GM19099 (cell line): Measurements from ENCODE around the gene TPBGL.

ENCODE experiments used
- POLR2A ChIP-seq: IDR thresholded peaks from 3 replicates; pipeline ENCODE4 v1.6.1; 2011; ENCODE audit warnings: low read depth; ENCODE audit not compliant: insufficient read length; ENCODE audit errors: extremely low read depth

The TPBGL gene

DNA sequence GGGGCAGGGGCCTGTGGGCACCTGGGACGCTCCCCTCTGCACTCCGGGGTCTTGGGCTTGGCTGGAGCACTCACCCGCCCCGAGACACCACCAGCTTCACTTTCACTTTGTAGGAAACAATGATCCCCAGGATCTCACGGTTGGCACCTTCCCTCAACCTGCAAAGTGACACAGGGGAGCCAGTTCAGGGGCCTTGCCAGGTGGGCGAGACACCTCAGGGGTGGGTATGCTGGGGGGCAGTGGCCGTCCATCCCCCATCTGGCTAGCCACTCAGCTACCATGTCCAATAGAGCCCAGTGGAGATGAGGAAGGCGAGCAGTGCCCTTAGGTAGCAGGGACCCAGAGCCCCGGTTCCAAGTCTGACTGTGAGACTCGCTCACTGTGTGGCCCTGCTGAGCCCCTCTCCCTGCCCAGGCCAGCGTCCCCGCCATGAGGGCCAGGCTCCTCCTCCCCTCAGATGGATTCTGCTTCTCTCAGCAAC lies 32.3 kb downstream of the TPBGL start:
- no peak for TF ChIP-seq POLR2A

DNA sequence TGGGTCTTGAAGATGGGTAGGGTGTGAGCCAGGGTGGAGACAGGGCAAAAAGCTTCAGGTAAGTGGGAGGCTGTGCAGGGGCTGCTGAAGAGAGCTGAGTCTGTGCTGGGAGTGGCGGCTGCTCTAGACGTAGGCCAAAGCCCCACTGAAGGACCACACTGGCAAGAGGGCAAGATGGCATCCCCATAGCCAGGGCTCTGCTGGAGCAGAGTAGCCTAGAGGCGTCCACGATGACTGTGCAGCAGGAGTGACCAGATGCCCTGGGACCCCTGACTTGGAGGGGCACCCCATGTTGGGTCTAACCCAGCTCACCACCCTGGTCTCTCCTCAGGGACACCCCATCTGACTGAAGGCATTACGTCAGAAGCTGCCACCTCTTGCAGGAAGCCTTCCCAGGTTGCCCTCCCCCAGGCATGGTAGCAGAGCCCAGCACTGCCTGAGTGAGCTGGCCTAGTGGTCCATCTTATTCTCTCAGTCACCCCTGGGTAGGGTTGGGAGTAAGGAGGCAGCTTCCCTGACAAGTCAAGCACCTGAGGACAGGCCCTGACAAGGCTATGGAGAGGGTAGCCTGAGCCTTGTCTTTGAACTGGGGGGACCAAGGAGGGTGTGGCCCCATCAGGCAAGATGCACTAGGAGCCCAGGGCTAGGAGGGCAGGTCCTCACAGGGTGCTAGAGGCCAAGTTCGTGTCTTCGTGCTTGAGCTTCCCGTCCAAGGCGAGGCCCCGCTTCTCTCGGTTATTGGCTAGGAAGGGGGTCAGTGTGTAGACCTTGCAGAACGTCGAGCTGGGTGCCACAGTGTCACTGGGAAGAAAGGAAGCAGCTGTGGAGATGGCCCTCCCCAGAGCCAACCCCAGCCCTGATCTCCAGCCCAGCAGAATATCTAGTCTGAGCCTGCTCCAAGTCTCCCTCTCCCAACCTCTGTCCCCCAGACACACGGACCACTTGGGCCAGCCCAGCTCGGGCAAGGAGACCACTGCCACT lies 33.1 kb downstream of the TPBGL start:
- TF ChIP-seq POLR2A = no peak

DNA sequence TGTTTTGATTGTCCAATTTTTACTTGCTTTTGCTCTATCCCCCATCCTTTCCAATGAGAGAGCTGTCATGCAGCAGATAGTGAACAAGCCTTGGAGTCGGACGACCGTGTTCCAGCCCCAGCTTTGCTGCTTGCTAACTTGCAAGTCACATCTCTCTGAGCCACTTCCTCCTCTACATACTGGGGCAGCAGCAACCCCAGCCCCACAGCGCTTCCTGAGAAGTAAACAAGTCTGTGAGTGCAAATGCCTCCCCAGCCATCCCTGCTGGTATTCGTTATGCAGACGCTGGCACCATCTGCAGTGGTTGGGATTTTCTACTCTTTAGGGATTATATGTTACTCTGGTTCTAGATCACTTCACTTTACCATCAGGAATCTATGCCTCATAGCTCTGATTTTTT lies 35.0 kb downstream of the TPBGL start:
- no peak for TF ChIP-seq POLR2A

GRCh38 chr11:75276186-75276585 lies 35.6 kb downstream of the TPBGL start:
- TF ChIP-seq POLR2A = no peak

DNA sequence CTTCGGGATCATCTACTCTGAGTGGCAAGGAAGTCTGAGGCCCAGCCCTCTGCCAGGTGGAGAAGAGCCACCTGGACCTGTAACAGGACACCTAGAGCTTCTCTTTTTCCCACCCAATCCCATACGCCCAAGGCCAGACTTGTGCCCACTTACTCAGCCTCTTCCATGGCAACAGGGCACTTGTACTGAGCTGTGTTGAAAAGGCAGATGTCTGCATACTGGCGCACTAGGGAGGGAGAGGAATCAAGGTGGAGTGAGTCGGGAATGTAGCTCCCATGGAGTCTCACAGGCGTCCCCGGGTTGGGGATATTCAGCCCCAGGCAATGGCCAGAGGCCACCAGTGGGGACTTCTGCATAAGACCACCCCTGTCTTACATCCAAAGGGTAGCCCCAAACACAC lies 36.1 kb downstream of the TPBGL start:
- TF ChIP-seq POLR2A = no peak

GRCh38 chr11:75277211-75277805 lies 36.7 kb downstream of the TPBGL start:
- no peak for TF ChIP-seq POLR2A

DNA sequence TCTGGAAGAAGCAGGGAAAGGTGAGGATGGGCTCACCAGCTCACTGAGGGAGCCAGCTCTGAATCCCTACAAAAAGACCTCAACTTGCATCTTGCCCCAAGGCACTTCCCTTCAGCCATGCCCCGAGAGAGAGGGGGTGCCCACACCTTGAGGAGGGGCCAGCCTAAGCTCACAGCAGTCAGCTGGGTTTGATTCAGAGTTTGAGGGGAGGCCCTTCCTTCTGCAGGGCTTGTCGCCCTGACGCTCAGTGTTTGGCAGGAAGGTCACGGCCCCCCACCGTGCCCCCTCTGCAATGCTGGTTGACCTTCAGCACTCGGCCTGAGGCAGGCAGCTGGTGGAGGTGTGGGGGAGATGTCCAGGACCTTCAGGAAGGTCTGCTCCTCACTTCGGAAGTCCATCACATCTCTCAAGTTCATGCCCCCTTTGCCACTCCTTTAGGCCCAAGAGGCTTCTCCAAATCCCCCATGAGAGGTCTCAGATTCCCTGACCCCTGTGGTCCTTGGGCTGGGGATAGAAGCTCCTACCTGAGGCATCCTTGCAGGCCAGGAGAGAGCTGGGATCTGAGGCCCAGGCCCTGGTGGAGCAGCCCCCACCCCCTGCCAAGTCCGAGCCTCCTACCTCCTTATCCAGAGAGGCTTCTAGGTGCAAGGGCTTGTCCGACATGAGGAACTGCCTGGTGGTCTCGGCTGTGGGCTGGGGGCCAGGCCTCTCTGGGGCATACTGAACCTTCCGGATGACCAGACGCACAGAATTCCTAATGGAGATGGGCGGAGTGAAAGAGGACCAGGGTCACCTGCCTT lies 37.6 kb downstream of the TPBGL start:
- TF ChIP-seq POLR2A = no peak

DNA sequence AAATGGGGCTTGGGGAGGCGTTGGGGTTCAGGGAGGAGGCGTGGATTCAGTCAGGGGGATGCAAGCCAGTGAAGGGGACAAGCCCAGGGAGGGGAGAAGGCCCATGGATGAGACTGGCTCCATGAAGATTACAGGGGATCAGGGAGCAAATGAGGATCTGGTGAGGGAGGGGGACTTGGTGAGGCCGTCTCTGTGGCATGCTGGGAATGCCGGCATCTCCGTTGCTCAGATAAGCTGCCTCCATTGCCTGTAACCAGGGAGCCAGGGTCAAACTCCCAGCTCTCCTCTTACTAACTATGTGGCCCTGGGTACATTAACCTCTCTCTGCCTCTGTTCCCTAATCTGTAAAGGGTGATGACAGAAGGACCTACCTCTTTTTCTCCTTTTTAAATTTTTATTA lies 38.7 kb downstream of the TPBGL start:
- no peak for TF ChIP-seq POLR2A

GRCh38 chr11:75280227-75280701 lies 39.7 kb downstream of the TPBGL start:
- TF ChIP-seq POLR2A = no peak

DNA sequence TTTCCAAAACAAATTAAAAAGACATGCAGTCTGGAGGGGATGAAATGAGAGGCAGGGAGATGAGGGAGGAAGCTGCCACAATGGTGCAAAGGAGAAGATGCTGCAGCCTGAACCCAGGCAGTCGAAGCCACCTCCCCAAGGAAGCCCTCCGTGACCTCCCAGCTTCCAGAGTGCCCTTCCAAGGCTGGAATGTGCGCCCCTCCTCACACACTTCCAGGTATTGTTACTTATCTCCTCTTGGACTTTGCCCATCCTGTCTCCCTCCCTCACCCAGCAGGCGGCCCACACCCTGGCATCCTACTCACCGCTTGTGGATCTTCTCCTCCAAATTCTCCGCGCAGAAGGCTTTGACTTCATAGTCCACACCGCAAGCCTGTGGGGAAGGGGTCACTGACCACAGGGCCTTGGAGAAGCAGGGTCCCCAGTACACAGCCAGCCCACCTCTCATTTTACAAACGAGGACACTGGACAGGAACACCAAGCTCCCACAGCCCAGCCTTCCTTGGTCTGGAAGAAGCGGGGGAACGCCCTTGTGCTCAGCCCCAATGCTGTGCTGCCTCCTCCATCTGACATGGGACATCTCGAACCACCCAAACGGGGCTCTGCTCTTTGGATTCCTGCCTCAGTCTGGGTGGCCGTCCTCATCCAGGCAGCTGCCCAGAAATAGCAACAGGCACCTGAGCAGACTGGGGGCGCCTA lies 40.3 kb downstream of the TPBGL start:
- no peak for TF ChIP-seq POLR2A

DNA sequence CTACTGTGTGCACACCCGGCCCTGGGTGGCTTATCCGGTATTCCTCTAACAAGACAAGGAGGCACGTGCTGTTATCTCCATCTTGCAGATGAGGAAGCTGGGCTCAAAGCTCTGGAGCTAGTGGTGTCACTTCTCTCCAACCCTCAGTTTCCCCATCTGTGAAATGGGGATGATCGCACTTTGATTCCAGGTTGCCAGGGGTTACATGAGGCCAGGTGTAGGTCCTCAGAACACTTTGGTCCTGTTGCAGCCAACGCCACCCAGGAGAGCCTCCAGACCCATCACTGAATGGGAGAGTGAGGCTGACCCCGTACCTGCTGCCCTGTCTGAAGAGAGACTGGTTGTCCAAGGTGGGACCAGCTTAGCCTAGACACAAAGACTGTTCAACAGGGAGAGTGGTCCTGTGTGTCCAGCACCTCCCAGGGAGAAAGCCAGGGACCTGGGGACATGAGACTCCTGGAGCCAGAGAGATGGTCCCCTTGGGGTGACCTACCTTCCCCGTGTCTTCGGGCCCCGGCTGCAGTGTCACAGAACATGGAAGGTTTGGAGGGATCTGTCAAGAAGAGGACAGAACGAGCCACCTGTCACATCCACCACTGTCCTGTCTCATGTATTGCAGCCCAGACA lies 41.0 kb downstream of the TPBGL start:
- TF ChIP-seq POLR2A = no peak

GRCh38 chr11:75283391-75283931 lies 42.9 kb downstream of the TPBGL start:
- no peak for TF ChIP-seq POLR2A

DNA sequence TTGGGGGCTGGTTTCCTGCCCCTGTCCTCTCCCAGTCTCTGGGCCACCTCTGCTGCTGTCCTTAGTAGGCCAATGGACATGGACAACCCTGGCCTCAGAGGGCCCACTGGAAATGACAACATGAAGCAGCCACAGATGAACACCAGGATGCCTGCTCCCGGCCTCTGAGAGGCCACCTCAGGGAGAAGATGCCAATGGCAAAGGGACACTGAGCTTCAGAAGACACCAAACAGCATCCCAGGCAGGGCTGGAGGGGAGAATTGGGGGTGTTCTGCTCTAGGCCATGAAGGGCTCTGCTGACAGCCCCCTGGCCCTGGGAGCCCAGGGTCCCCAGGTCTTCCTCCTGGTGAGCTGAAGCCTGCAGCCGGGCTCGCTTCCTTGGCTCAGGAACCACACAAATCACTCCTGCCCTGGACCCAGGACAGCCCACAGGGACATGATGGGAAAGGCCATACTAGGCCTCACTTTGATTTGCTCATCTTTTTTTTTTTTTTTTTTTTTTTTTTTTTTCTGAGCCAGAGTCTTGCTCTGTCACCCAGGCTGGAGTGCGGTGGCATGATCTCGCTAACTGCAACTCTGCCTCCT lies 45.3 kb downstream of the TPBGL start:
- TF ChIP-seq POLR2A = no peak
